ENCODE results near the gene MBOAT1. TPM values are rescaled to one million over a fixed set of nuclear protein-coding genes. Genes with fewer than 3 reads are reported as not detected.

MBOAT1 gene
- total RNA-seq, 1 experiment from 2014 or later, result 2.5 TPM

GRCh38 chr6:20213271-20213798 lies 1.1 kb upstream of the MBOAT1 start:
- Histone ChIP-seq H3K4me3 (peak overlapping the region; percentile 63), H3K27me3 (no peaks in the 10 kb centered on the region), H3K9me3 (no peaks in the 10 kb centered on the region), H3K36me3 (no peaks in the 10 kb centered on the region)
- DNase-seq, result no peak

GRCh38 chr6:20211941-20212391 lies 303 bp downstream of the MBOAT1 start:
- Histone ChIP-seq H3K27me3 (no peaks in the 10 kb centered on the region), H3K36me3 (no peaks in the 10 kb centered on the region), H3K4me3 (peak overlapping the region; percentile 63), H3K9me3 (no peaks in the 10 kb centered on the region)
- DNase-seq, result no peak

- no peak for DNase-seq
Observed at GRCh38 chr6:20211037-20211940, 980 bp downstream of the MBOAT1 start.

GRCh38 chr6:20210158-20210557 lies 2.1 kb downstream of the MBOAT1 start:
- Histone ChIP-seq H3K36me3 (no peaks in the 10 kb centered on the region), H3K27me3 (no peaks in the 10 kb centered on the region), H3K4me3 (no peak overlapping the region), H3K9me3 (no peaks in the 10 kb centered on the region)
- no peak for DNase-seq

More at GRCh38 chr6:20211037-20211940, 980 bp downstream of the MBOAT1 start:
- Histone ChIP-seq H3K36me3 (no peaks in the 10 kb centered on the region), H3K4me3 (peak overlapping the region; percentile 63), H3K27me3 (no peaks in the 10 kb centered on the region), H3K9me3 (no peaks in the 10 kb centered on the region)

GRCh38 chr6:20208687-20209378 lies 3.4 kb downstream of the MBOAT1 start:
- no peaks in the 10 kb centered on the region for H3K9me3 ChIP-seq
- no peak overlapping the region for H3K4me3 ChIP-seq
- no peaks in the 10 kb centered on the region for H3K27me3 ChIP-seq
- no peak for DNase-seq
- no peaks in the 10 kb centered on the region for H3K36me3 ChIP-seq

- no peaks in the 10 kb centered on the region for H3K27me3 ChIP-seq
- H3K4me3 ChIP-seq, result no peak overlapping the region
- H3K36me3 ChIP-seq, result no peaks in the 10 kb centered on the region
- H3K9me3 ChIP-seq, result no peaks in the 10 kb centered on the region
- no peak for DNase-seq
Observed at GRCh38 chr6:20207088-20207418, 5.2 kb downstream of the MBOAT1 start.

GRCh38 chr6:20205722-20206161 lies 6.5 kb downstream of the MBOAT1 start:
- no peak for DNase-seq
- H3K27me3 ChIP-seq, result no peaks in the 10 kb centered on the region
- no peaks in the 10 kb centered on the region for H3K36me3 ChIP-seq

GRCh38 chr6:20204512-20204894 lies 7.8 kb downstream of the MBOAT1 start:
- Histone ChIP-seq H3K9me3 (no peaks in the 10 kb centered on the region), H3K36me3 (no peaks in the 10 kb centered on the region), H3K27me3 (no peaks in the 10 kb centered on the region), H3K4me3 (no peak overlapping the region)
- DNase-seq, result no peak

More at GRCh38 chr6:20205722-20206161, 6.5 kb downstream of the MBOAT1 start:
- no peak overlapping the region for H3K4me3 ChIP-seq
- no peaks in the 10 kb centered on the region for H3K9me3 ChIP-seq

GRCh38 chr6:20203561-20204511 lies 8.4 kb downstream of the MBOAT1 start:
- no peaks in the 10 kb centered on the region for H3K27me3 ChIP-seq
- DNase-seq, result no peak
- no peaks in the 10 kb centered on the region for H3K9me3 ChIP-seq
- no peaks in the 10 kb centered on the region for H3K36me3 ChIP-seq
- H3K4me3 ChIP-seq, result no peak overlapping the region

- DNase-seq, result no peak
- H3K36me3 ChIP-seq, result no peaks in the 10 kb centered on the region
- no peaks in the 10 kb centered on the region for H3K27me3 ChIP-seq
- H3K4me3 ChIP-seq, result no peak overlapping the region
- no peaks in the 10 kb centered on the region for H3K9me3 ChIP-seq
Observed at GRCh38 chr6:20202699-20203302, 9.5 kb downstream of the MBOAT1 start.

- DNase-seq, result no peak
- no peaks in the 10 kb centered on the region for H3K27me3 ChIP-seq
- H3K9me3 ChIP-seq, result no peaks in the 10 kb centered on the region
- no peaks in the 10 kb centered on the region for H3K36me3 ChIP-seq
- no peak overlapping the region for H3K4me3 ChIP-seq
Observed at GRCh38 chr6:20202324-20202658, 10.0 kb downstream of the MBOAT1 start.

GRCh38 chr6:20200761-20201630 lies 11.3 kb downstream of the MBOAT1 start:
- Histone ChIP-seq H3K36me3 (no peaks in the 10 kb centered on the region), H3K9me3 (no peaks in the 10 kb centered on the region), H3K27me3 (no peaks in the 10 kb centered on the region), H3K4me3 (no peak overlapping the region)
- DNase-seq, result no peak

GRCh38 chr6:20198775-20199174 lies 13.5 kb downstream of the MBOAT1 start:
- Histone ChIP-seq H3K36me3 (no peaks in the 10 kb centered on the region), H3K9me3 (no peaks in the 10 kb centered on the region), H3K27me3 (no peaks in the 10 kb centered on the region), H3K4me3 (no peak overlapping the region)
- DNase-seq, result no peak

GRCh38 chr6:20198156-20198774 lies 14.0 kb downstream of the MBOAT1 start:
- H3K4me3 ChIP-seq, result no peak overlapping the region
- no peak for DNase-seq
- no peaks in the 10 kb centered on the region for H3K27me3 ChIP-seq
- H3K36me3 ChIP-seq, result no peaks in the 10 kb centered on the region
- H3K9me3 ChIP-seq, result no peaks in the 10 kb centered on the region

GRCh38 chr6:20197251-20197650 lies 15.0 kb downstream of the MBOAT1 start:
- Histone ChIP-seq H3K4me3 (no peak overlapping the region), H3K36me3 (no peaks in the 10 kb centered on the region), H3K9me3 (no peaks in the 10 kb centered on the region), H3K27me3 (no peaks in the 10 kb centered on the region)
- no peak for DNase-seq
